ENCODE results near the gene CEP104.
A peak's percentile ranks its signal among the peaks of the same experiment; 100 is the strongest.

CEP104 gene

DNA sequence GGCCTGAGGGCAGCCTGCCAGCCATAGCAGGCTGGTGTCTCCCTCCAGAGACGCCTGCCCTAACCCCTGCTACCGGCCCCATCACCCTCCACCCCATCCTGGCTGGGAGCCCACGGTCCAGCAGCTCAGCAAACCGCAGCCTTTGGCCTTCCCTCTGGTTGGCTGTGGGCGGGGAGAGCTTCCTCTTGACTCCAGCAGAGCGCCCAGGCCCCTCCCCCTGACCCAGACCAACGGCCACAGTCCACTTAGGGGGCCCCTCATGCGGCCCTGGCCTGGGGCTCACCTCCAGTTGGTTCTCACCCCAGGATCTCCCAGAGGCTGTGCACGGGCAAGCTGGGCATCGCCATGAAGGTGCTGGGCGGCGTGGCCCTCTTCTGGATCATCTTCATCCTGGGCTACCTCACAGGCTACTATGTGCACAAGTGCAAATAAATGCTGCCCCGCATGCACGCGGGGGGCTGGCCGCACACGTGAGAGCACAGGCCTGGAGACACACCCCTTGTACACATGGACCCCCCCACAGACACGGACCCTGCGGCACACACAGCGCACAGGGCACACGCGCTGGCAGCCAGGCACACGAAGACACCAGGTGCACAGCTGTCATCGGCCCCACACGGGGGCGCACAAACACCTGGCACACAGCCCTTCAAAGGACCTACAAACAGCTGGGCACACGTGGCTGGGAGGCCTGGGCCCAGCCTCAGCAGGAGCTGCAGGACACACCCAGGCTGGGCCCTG lies 81.4 kb downstream of the CEP104 start:
- peak; percentile 27 for TF ChIP-seq CTCF (IDR thresholded peaks at IDR 0.05; ENCODE audit: low read depth, low read length, missing control alignments)
- H3K4me3 ChIP-seq (replicated peaks; ENCODE audit: low read depth, low read length), result no peak overlapping the region
- no peak for DNase-seq (ENCODE audit: extremely low read depth, low read depth)

DNA sequence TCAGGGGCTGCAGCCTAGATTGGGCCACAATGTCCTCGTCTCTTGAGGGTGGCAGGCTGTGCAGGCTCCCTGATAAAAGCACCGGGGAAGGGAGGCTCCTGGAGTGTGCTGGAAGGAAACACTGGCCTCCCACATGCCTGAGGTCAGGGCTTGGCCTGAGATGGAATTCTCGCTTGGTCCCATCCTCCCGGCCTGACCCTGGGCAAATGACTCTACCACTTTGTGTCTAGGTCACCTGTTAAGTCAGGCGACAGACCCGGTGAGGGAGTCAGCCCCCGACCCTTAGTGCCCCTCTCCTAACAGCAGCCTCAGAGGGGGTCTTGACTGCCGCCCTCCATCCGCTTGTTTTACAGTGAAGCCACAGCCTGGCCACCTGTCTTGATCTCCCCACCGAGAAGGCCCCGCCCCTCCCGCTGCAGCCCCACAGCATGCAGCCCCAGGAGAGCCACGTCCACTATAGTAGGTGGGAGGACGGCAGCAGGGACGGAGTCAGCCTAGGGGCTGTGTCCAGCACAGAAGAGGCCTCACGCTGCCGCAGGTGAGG lies 82.0 kb downstream of the CEP104 start:
- no peak overlapping the region for H3K4me3 ChIP-seq (replicated peaks; ENCODE audit: low read depth, low read length)
- no peak for TF ChIP-seq CTCF (IDR thresholded peaks at IDR 0.05; ENCODE audit: low read depth, low read length, missing control alignments)
- DNase-seq (ENCODE audit: extremely low read depth, low read depth), result no peak

DNA sequence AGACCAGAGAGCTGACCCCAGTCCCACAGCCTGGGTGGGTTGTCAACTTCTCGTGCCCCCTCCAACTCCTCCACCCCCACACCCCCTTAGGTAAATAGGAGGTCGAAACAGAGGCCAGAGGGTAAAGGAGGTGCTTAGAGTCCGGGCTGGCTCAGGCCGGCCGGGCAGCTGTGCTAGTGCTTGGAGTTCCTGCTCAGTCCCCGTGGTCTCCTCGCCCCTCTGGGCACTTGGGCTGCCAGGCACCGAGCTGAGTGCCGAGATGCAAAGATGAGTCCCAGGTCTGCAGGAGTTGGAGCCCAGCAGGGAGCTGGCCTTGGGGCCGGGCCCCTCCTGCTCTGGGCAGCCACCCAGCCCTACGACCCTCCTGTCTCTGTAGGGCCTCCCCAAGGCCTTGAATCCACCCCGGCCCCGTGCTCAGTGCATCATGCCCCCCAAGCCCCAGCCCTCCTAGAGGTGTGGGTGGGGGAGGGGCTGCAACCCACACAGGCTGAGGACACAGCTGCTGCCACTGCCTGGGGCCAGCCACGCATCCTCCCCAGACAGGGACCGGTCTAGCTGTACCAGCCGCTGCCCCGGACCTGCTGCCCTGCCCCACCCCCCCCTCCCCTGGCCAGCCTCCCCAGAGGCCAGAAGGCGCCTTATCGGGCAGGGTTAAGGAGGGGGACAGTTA lies 82.6 kb downstream of the CEP104 start:
- TF ChIP-seq CTCF (IDR thresholded peaks at IDR 0.05; ENCODE audit: low read depth, low read length, missing control alignments), result no peak
- no peak overlapping the region for H3K4me3 ChIP-seq (replicated peaks; ENCODE audit: low read depth, low read length)
- no peak for DNase-seq (ENCODE audit: extremely low read depth, low read depth)

DNA sequence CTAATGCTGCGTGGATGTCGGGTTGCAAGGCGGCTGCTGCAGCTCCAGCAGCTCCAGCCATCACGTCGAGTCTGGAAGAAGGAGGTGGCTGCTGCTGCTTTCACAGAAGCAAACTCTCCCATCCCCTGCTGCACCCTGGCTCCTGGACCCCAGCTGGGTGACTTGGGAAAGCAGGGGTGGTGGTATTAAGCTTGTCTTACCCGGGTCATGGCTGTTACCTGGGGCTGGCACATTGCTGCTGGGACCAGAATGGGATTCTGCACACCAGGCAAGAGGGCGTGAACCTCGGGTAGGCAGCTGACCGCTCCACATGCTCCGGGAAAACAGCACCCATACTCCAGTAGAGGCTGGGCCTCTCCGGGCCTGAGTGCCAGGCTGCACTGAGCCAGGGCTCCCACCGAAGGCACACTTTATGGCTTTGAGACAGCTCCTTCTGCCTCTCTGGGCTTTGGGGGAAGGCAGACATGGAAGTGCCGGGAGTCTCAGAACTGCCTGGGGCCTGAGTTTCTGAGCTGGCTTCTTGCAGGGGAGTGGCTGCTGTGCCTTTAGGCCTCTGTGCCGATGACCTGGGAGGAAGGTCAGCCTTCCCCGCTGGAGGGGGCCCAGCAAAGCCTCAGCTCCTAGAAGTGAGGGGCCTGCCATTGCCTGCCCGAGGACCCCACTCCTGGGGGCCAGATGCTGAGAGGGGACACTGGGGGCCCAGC lies 83.3 kb downstream of the CEP104 start:
- TF ChIP-seq CTCF (IDR thresholded peaks at IDR 0.05; ENCODE audit: low read depth, low read length, missing control alignments), result no peak
- no peak for DNase-seq (ENCODE audit: extremely low read depth, low read depth)
- no peak overlapping the region for H3K4me3 ChIP-seq (replicated peaks; ENCODE audit: low read depth, low read length)

DNA sequence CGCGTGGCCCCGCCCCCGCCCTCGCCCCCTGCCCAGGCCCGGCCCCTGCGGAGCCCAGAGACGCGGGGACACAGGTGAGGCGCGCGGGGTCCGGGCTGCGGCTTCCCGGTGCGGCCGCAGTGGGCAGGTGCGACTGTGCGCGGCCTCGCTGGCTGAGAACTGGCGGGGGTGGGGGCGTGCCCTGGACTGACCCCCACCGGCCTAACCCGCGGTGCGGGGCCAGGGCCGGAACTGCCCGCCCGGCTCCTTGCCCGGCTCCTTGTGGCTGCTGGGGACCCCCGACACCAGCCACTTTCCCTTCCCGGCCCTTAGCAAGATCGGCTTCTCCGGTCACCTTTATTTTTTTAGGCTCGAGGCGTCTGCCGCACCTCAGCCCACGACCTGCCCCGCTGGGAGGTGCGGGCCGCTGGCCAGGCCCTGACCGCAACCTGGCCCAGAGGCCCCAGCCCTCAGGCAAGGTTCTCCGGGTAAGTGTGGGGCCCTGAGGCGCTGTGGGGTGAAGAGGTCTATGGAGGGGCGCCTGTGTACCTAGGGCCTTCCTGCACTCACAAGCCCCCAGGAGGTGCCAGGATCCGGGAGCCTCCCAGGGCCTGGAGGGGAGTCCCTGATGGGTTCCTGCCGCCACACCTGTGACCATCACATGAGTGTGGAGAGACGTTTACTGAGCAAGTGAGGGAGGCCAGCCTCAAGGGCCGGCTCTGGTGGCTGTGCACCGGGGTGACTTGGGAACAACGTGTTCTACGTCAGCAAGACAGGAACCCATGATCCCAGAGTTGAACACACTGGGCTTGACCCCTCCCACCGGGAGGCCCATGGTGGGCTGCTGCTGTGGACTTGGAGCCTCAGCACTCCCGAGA lies 84.1 kb downstream of the CEP104 start, which contains the start of gene SMIM1:
Gene SMIM1, plus strand, starts transcription at position 35 of the 857 bp plus-strand sequence. CDS start 2,625 bp downstream, outside the sequence.
- peak within 1 kb of the TSS; percentile 50 for H3K4me3 ChIP-seq (replicated peaks; ENCODE audit: low read depth, low read length)
- no peak for TF ChIP-seq CTCF (IDR thresholded peaks at IDR 0.05; ENCODE audit: low read depth, low read length, missing control alignments)
- DNase-seq (ENCODE audit: extremely low read depth, low read depth), result no peak
